K562 (cell line): ENCODE measurements around the gene EMC9. TPM values are rescaled to one million over a fixed set of nuclear protein-coding genes. Genes with fewer than 3 reads are reported as not detected.

Experiments used
- ELF1 ChIP-seq: fragments of 200-800 bp; sonication (Bioruptor generic); IDR thresholded peaks from 2 replicates; pipeline ENCODE4 v1.6.1; 2016; ENCODE audit warnings: missing genetic modification characterization, missing compliant biosample characterization
- ELK3 ChIP-seq: fragments of 450-650 bp; formaldehyde crosslinking; IDR thresholded peaks from 2 replicates; pipeline ENCODE4 v1.4.0; 2020; ENCODE audit warnings: mild to moderate bottlenecking
- HDAC8 ChIP-seq: fragments of 450-650 bp; IDR thresholded peaks from 2 replicates; pipeline ENCODE4 v1.6.1; 2016; ENCODE audit warnings: mild to moderate bottlenecking, missing genetic modification characterization, moderate library complexity, missing compliant biosample characterization
- HDGF ChIP-seq: fragments of 450-650 bp; IDR thresholded peaks from 2 replicates; pipeline ENCODE4 v1.6.1; 2016
- ILF3 ChIP-seq: fragments of 450-650 bp; IDR thresholded peaks from 2 replicates; pipeline ENCODE4 v1.6.1; 2018; ENCODE audit warnings: antibody characterized with exemption, mild to moderate bottlenecking, moderate library complexity, borderline replicate concordance
- JUN ChIP-seq, 2 experiments: sonication (generic) in 1 of 2; formaldehyde crosslinking in 1 of 2; IDR thresholded peaks; 2 replicates each; pipeline versions ENCODE4 v1.6.1 to v1.8.0; 2012 to 2022; ENCODE audit warnings: borderline replicate concordance in 2 of 2, mild to moderate bottlenecking in 2 of 2, improper control_type of control experiment in 1 of 2, low read depth in 1 of 2, low read length in 1 of 2, missing genetic modification reagents in 1 of 2
- LARP7 ChIP-seq: fragments of 450-650 bp; IDR thresholded peaks from 2 replicates; pipeline ENCODE4 v1.6.1; 2016
- POLR2G ChIP-seq: fragments of 200-400 bp; formaldehyde crosslinking; IDR thresholded peaks from 2 replicates; pipeline ENCODE4 v1.6.1; 2017; ENCODE audit warnings: low read depth, mild to moderate bottlenecking, antibody characterized with exemption, low read length, moderate library complexity
- RBM15 ChIP-seq: fragments of 200-400 bp; formaldehyde crosslinking; IDR thresholded peaks from 2 replicates; pipeline ENCODE4 v1.6.1; 2018; ENCODE audit warnings: mild to moderate bottlenecking, low read length, moderate library complexity; ENCODE audit not compliant: insufficient read depth
- RCOR1 ChIP-seq, 2 experiments: IDR thresholded peaks; 2 replicates each; pipeline ENCODE4 v1.6.1; 2012; ENCODE audit warnings: low read depth in 2 of 2, low read length in 2 of 2, borderline replicate concordance in 1 of 2, improper control_type of control experiment in 1 of 2
- RFX5 ChIP-seq: IDR thresholded peaks from 2 replicates; pipeline ENCODE4 v1.6.1; 2011; ENCODE audit warnings: low read depth, mild to moderate bottlenecking, improper control_type of control experiment, low read length
- TRIM24 ChIP-seq, 2 experiments: fragments of 450-650 bp; IDR thresholded peaks; 2 replicates each; pipeline ENCODE4 v1.6.1; 2016
- ZNF511 ChIP-seq: sonication (generic); formaldehyde crosslinking; IDR thresholded peaks from 2 replicates; pipeline ENCODE4 v1.8.0; 2022; ENCODE audit warnings: mild to moderate bottlenecking, missing genetic modification reagents
- polyA plus RNA-seq, 8 experiments: library from polyadenylated mRNA; depleted of rRNA in 4 of 8; stranded (reverse) in 5 of 8; unstranded in 3 of 8; fragments of >200 nt; fragmentation: Nextera tagmentation in 2 of 8; fragmentation: Illumina TruSeq in 1 of 8; extraction: Ambion mirVana in 2 of 8; extraction: Trizol in 1 of 8; gene quantifications; 2 replicates each; pipeline versions ENCODE4 v1.2.1 to v1.2.3, GENCODE V29; 2011 to 2014; ENCODE audit warnings: inconsistent platforms in 1 of 8, missing spikeins in 1 of 8
- total RNA-seq, 7 experiments: library from RNA; depleted of rRNA in 6 of 7; stranded (reverse); fragments of >200 nt in 6 of 7; fragmentation: Illumina TruSeq in 2 of 7; extraction: Trizol in 2 of 7; gene quantifications; 2 replicates each; pipeline versions ENCODE4 v1.2.1 to v1.2.3, GENCODE V29; 2011 to 2021; ENCODE audit warnings: low replicate concordance in 1 of 7
- TF ChIP-seq, protein P1 (sequence below): fragments of 250-450 bp; sonication (Bioruptor Pico); IDR thresholded peaks from 2 replicates; pipeline ENCODE4 v1.5.0; 2021; ENCODE audit warnings: mild to moderate bottlenecking, moderate library complexity
- TF ChIP-seq, protein P2 (sequence below): fragments of 450-650 bp; conservative IDR thresholded peaks from 2 replicates; pipeline ENCODE4 v1.6.1; 2016; ENCODE audit warnings: missing genetic modification characterization, low read depth, mild to moderate bottlenecking, control low read depth, missing compliant biosample characterization
- TF ChIP-seq, protein P3 (sequence below): sonication (generic); formaldehyde crosslinking; IDR thresholded peaks from 2 replicates; pipeline ENCODE4 v1.8.1; 2023; ENCODE audit warnings: mild to moderate bottlenecking, missing genetic modification reagents

EMC9 gene
- total and polyA plus RNA-seq, 9 of the 15 experiments (the other 6 are each of a cell fraction or from before 2014, with no cell fraction given) = 3.1 to 13.2 (median 7.8) TPM

DNA sequence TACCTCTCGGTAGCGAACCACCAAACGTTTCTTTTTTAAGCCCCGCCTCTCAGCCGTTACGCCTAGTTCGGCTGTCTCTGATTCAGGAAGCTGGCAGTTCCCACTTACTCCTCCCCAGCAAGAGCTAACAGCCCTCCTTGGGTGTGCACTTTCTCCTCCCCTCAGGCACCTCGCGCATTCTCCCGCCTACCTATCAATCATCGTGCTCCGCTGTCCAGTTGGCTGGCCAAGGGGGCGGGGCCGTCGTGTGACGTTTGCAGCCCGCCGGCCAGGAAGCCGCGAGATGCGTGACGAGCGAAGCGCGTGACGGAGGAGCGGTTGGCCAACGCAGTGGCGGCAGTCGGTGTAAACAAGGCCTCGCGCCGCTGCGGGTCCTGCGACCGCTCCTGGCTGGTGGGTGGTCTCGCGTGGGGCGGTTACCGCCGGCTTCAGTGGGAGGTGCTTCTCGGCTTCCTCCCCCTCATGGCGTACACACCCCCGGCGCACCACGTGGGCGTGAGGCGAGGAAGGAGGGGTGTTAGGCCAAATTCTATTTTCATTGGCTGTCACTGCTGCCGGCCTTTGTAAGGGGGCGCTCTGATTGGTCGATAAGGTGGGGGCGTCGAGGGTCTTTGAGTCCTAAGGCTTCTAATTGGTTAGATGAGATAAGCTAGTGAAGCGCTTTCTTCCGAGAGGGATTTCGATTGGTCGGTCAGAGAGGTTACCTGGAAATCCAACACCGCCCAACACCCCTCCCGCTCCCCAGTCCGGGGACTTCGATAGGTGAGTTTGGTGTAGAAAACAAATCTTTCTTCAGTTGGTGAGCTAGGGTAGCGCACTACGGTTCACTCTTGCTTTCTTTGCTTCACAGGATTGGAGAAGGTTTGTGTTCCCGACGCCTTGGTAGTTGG, 26.6 kb downstream of the EMC9 start, which contains the start of the genes DCAF11 and NRL (continued):
- no peak for TF ChIP-seq LARP7
- TF ChIP-seq ELK3 (CRISPR knock-in tag) = no peak
- no peak for TF ChIP-seq RCOR1 (IDR thresholded peaks at IDR 0.05; ENCODE audit: borderline replicate concordance in 1 of 2, low read depth in 2 of 2, low read length in 2 of 2)
- TF ChIP-seq HDAC8 = no peak
- TF ChIP-seq ZNF511 = peak; percentile 66; the same call in 1 of the 2 replicates
- no peak for TF ChIP-seq TRIM24 (IDR thresholded peaks at IDR 0.05)
- TF ChIP-seq HDGF = no peak
- peak; percentile 22; the same call in 1 of the 2 replicates for TF ChIP-seq RFX5
- TF ChIP-seq, protein P1, sequence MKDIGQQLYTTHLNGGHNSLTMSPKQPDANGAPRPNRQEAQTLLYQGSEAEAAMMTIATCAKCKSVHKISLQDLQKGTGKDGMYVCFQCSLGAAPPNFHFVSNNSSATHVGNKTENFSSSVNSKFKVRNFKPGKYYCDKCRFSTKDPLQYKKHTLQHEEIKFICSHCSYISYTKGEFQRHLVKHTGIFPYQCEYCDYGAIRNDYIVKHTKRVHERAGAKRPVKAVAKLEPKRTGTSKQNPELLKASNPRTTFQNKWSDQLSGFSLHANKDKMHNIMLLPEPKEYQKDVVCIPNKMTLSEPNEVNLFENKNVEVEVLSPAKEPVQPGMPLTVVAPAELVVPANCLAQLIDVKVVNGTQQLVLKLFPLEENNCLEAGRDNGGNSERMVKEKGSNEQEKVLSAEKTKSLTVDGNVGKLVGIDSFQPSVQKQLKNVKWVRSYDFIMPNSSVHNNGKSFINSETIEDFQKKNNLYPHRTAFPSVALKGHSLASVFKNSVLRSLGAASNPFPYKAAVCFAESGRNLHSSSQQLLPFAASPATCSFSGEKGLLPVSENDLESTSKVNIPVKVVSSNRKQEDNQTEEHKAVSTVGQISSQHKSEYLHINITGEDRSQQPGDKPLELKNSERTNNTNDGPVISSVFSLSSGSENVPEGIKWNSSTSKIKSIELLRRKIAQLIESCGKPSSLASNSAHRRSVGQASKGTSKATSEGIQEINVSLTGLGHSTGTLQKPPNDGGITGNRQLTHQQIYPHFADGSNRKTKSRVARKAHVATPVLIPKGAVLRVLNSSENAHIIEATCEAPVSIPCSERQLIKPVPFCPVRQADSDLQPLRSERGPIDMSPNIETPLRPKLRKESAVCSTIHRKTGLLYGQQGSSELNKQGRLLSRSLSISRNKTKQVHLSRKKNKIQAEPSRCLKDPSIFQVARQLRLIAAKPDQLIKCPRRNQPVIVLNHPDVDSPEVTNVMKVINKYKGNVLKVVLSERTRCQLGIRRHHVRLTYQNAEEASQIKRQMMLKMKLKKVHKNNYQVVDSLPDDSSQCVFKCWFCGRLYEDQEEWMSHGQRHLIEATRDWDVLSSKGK (CRISPR knock-in tag) = no peak
- TF ChIP-seq JUN (IDR thresholded peaks at IDR 0.05; ENCODE audit: borderline replicate concordance, low read depth, low read length) = 0 out of 2 replicates have a peak, but pooled peaks have one; percentile 28
- no peak for TF ChIP-seq JUN (CRISPR knock-in tag; IDR thresholded peaks at IDR 0.05; ENCODE audit: borderline replicate concordance)
- TF ChIP-seq, protein P2, sequence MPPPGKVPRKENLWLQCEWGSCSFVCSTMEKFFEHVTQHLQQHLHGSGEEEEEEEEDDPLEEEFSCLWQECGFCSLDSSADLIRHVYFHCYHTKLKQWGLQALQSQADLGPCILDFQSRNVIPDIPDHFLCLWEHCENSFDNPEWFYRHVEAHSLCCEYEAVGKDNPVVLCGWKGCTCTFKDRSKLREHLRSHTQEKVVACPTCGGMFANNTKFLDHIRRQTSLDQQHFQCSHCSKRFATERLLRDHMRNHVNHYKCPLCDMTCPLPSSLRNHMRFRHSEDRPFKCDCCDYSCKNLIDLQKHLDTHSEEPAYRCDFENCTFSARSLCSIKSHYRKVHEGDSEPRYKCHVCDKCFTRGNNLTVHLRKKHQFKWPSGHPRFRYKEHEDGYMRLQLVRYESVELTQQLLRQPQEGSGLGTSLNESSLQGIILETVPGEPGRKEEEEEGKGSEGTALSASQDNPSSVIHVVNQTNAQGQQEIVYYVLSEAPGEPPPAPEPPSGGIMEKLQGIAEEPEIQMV (tag) = no peak
- peak; percentile 84 for TF ChIP-seq POLR2G
- TF ChIP-seq, protein P3, sequence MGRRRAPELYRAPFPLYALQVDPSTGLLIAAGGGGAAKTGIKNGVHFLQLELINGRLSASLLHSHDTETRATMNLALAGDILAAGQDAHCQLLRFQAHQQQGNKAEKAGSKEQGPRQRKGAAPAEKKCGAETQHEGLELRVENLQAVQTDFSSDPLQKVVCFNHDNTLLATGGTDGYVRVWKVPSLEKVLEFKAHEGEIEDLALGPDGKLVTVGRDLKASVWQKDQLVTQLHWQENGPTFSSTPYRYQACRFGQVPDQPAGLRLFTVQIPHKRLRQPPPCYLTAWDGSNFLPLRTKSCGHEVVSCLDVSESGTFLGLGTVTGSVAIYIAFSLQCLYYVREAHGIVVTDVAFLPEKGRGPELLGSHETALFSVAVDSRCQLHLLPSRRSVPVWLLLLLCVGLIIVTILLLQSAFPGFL (CRISPR knock-in tag) = no peak
- TF ChIP-seq RBM15 = no peak
- TF ChIP-seq ELF1 (tag) = peak; percentile 83
- TF ChIP-seq ILF3 = no peak
